IPS DF 6.9 (cell line): ENCODE data around the gene ZBTB3.
A peak's percentile ranks its signal among the peaks of the same experiment; 100 is the strongest.

Source experiments
- DNase-seq: peaks from one replicate; pipeline ENCODE4 v3.0.0-alpha.2; 2013; ENCODE audit warnings: low read depth, low spot score
- H3K27ac ChIP-seq: one replicate; pipeline ENCODE4 v1.5.1; 2013; ENCODE audit warnings: low read length, control low read depth
- H3K27me3 ChIP-seq: 2 replicates; pipeline ENCODE4 v1.6.1; 2013; ENCODE audit warnings: mild to moderate bottlenecking, low read length; ENCODE audit not compliant: control insufficient read depth, insufficient read depth
- H3K36me3 ChIP-seq: 2 replicates; pipeline ENCODE4 v1.6.1; 2013; ENCODE audit warnings: low read length; ENCODE audit not compliant: control insufficient read depth, insufficient read depth
- H3K4me1 ChIP-seq: 2 replicates; pipeline ENCODE4 v1.6.1; 2013; ENCODE audit warnings: low read length; ENCODE audit not compliant: control insufficient read depth, insufficient read depth
- H3K4me3 ChIP-seq: 2 replicates; pipeline ENCODE4 v1.5.1; 2013; ENCODE audit warnings: mild to moderate bottlenecking, low read length
- H3K9me3 ChIP-seq: 2 replicates; pipeline ENCODE4 v1.6.1; 2013; ENCODE audit warnings: low read length, inconsistent platforms; ENCODE audit not compliant: control insufficient read depth, insufficient read depth
- WGBS: extraction: QIAGEN DNeasy Blood & Tissue Kit; methylation state at CpG from one replicate; pipeline ENCODE4 v1.1.7; 2013; ENCODE audit warnings: mixed read lengths, missing lambda C conversion rate; ENCODE audit not compliant: insufficient read length, insufficient coverage; 5-methylcytosine and 5-hydroxymethylcytosine counted together

Gene ZBTB3

GRCh38 chr11:62728171-62728988 lies 25.6 kb downstream of the ZBTB3 start, which contains the start of gene TTC9C:
TTC9C (plus strand) TSS chr11:62728486; CDS start chr11:62728849, 363 bp downstream.
- Histone ChIP-seq H3K4me3 (peak within 1 kb of the TSS; percentile 79), H3K27me3 (no peaks in the 10 kb centered on the region), H3K36me3 (peaks cover 2% of the 10 kb centered on the region; the same call in 1 of the 2 replicates), H3K4me1 (no peaks in the 10 kb centered on the region; the same call in 1 of the 2 replicates), H3K27ac (no peak within 1 kb of the TSS), H3K9me3 (no peaks in the 10 kb centered on the region)
- no peak for DNase-seq
- no CpG with 5 or more reads among the region's 29 CpGs for whole genome bisulfite sequencing

GRCh38 chr11:62727872-62728170 lies 26.1 kb downstream of the ZBTB3 start:
- Histone ChIP-seq H3K9me3 (no peaks in the 10 kb centered on the region), H3K4me1 (no peaks in the 10 kb centered on the region; the same call in 1 of the 2 replicates), H3K27me3 (no peaks in the 10 kb centered on the region), H3K4me3 (peak overlapping the region; percentile 79; the same call in 1 of the 2 replicates), H3K36me3 (peaks cover 3% of the 10 kb centered on the region; the same call in 1 of the 2 replicates), H3K27ac (no peak overlapping the region)
- WGBS, result no CpG with 5 or more reads among the region's 20 CpGs
- peak; percentile 92 for DNase-seq

- no peaks in the 10 kb centered on the region; the same call in 1 of the 2 replicates for H3K4me1 ChIP-seq
- H3K27me3 ChIP-seq, result no peaks in the 10 kb centered on the region
- H3K36me3 ChIP-seq, result peaks cover 7% of the 10 kb centered on the region; the same call in 1 of the 2 replicates
- DNase-seq, result peak; percentile 92
- no peak within 1 kb of the TSS for H3K27ac ChIP-seq
- H3K4me3 ChIP-seq, result peak within 1 kb of the TSS; percentile 79
- no CpG with 5 or more reads among the region's 72 CpGs for WGBS
- no peaks in the 10 kb centered on the region for H3K9me3 ChIP-seq
Observed at GRCh38 chr11:62727165-62727871, 26.6 kb downstream of the ZBTB3 start, which contains the start of gene HNRNPUL2. HNRNPUL2 (minus strand) TSS chr11:62727457; CDS start chr11:62727156, 301 bp downstream.

GRCh38 chr11:62726915-62727164 lies 27.1 kb downstream of the ZBTB3 start:
- H3K27ac ChIP-seq, result no peak overlapping the region
- no peaks in the 10 kb centered on the region; the same call in 1 of the 2 replicates for H3K4me1 ChIP-seq
- no peak for DNase-seq
- peaks cover 12% of the 10 kb centered on the region for H3K36me3 ChIP-seq
- peak overlapping the region; percentile 46 for H3K4me3 ChIP-seq
- no peaks in the 10 kb centered on the region for H3K9me3 ChIP-seq
- whole genome bisulfite sequencing, result no CpG with 5 or more reads among the region's 37 CpGs
- H3K27me3 ChIP-seq, result no peaks in the 10 kb centered on the region

DNA sequence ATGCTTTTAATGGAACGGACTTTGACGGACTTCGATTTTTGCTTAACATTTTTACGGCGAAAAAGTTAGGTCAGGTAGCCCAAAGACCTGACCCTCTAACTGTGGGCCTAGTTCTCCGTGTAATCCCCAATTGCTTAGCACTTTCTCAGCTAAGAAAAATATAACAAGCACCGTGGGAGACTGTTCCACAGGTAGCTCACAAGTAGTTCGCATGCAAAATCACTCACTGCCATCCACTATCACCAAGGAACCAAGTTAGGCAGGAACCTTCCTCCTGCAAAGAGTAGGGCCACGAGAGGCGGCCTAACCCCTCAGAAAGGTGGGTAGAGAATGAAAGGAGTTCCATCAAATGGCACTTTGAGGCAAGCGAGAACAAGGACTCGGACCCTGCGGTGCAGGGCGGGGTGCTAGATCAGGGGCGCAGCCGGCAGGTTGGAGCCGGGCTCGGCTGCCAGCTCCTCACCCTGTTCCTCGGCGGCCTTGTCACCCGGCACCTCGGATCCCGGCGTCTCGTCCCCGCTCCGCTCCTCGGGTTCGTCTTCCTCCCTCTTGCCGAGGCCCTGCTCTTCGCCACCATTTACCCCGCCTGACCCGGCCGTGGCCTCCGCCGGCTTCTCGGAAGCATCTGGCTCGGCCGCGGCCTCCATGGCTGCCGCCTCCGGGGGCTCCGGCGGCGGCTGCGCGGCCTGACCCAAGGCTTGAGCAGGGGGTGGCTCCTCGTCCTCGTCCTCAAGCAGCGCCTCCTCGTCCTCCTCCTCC lies 27.6 kb downstream of the ZBTB3 start:
- no CpG with 5 or more reads among the region's 51 CpGs for WGBS
- peaks cover 13% of the 10 kb centered on the region for H3K36me3 ChIP-seq

DNA sequence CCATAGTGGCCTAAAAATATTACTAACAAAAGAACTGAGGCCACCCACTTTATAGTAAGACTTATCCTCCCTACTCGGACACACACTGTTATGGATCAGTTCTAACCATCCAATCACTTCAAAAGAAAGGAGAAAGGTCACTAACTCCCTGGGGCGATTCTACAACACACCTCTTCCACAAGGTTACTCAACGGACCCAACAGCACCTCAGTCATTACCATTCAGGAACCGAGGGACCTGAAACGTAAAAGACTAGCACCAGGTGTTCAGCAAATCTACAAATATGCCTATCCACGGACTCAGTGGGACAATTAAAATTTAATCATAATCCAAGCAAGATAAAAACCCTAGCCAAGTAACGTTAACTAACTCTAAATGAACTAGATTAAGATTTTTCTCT lies 28.3 kb downstream of the ZBTB3 start:
- WGBS, result no CpG with 5 or more reads among the region's 7 CpGs
- H3K9me3 ChIP-seq, result no peaks in the 10 kb centered on the region
- H3K27ac ChIP-seq, result no peak overlapping the region
- DNase-seq, result no peak
- peaks cover 17% of the 10 kb centered on the region for H3K36me3 ChIP-seq
- H3K27me3 ChIP-seq, result no peaks in the 10 kb centered on the region
- peak overlapping the region; percentile 46; the same call in 1 of the 2 replicates for H3K4me3 ChIP-seq
- H3K4me1 ChIP-seq, result no peaks in the 10 kb centered on the region; the same call in 1 of the 2 replicates

More for the DNA sequence above, 27.6 kb downstream of the ZBTB3 start:
- Histone ChIP-seq H3K9me3 (no peaks in the 10 kb centered on the region), H3K4me3 (peak overlapping the region; percentile 46), H3K27ac (no peak overlapping the region), H3K27me3 (no peaks in the 10 kb centered on the region), H3K4me1 (no peaks in the 10 kb centered on the region; the same call in 1 of the 2 replicates)
- no peak for DNase-seq

- Histone ChIP-seq H3K9me3 (no peaks in the 10 kb centered on the region), H3K27me3 (no peaks in the 10 kb centered on the region), H3K4me3 (no peak overlapping the region), H3K36me3 (peaks cover 24% of the 10 kb centered on the region), H3K4me1 (no peaks in the 10 kb centered on the region), H3K27ac (no peak overlapping the region)
- no peak for DNase-seq
- WGBS, result no CpG with 5 or more reads among the region's 8 CpGs
Observed at GRCh38 chr11:62724171-62724570, 29.8 kb downstream of the ZBTB3 start.

- no peaks in the 10 kb centered on the region for H3K9me3 ChIP-seq
- no peaks in the 10 kb centered on the region for H3K27me3 ChIP-seq
- H3K27ac ChIP-seq, result no peak overlapping the region
- peaks cover 25% of the 10 kb centered on the region for H3K36me3 ChIP-seq
- no peaks in the 10 kb centered on the region for H3K4me1 ChIP-seq
- no peak overlapping the region for H3K4me3 ChIP-seq
- DNase-seq, result no peak
- WGBS, result no CpG with 5 or more reads among the region's 7 CpGs
Observed at GRCh38 chr11:62721994-62722393, 32.0 kb downstream of the ZBTB3 start.

DNA sequence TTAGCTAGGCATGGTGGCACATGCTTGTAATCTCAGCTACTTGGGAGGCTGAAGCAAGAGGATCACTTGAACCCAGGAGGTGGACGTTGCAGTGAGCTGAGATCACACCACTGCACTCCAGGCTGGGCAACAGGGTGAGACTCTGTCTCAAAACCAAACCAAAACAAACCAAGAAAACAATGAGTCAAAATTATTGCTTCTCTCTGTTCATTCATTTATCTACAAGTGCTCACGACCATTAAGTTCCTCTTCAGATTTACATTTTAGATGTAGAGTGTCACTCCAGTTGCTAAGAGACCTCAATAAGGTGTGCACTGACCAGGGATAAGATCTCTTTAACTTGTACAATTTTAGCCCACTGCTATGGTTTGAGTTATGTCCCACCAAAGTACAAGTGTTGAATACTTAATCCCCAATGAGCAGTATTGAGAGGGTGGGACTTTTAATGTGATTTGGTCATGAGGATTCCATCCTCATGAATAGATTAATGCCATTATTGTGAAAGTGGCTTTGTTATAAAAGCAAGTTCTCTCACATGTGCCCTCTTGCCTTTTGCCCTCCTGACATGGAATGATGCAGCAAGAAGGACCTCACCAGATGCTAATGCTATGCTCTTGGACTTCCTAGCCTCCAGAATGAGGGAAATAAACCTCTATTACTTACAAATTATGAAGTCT lies 34.5 kb downstream of the ZBTB3 start:
- no peak overlapping the region for H3K4me3 ChIP-seq
- no peak for DNase-seq
- no peak overlapping the region for H3K27ac ChIP-seq
- no peaks in the 10 kb centered on the region for H3K9me3 ChIP-seq
- no peaks in the 10 kb centered on the region for H3K27me3 ChIP-seq
- no CpG with 5 or more reads among the region's 2 CpGs for WGBS
- peaks cover 34% of the 10 kb centered on the region for H3K36me3 ChIP-seq
- no peaks in the 10 kb centered on the region for H3K4me1 ChIP-seq

- Histone ChIP-seq H3K27me3 (no peaks in the 10 kb centered on the region), H3K9me3 (no peaks in the 10 kb centered on the region), H3K4me3 (no peak overlapping the region), H3K36me3 (peaks cover 27% of the 10 kb centered on the region), H3K27ac (no peak overlapping the region), H3K4me1 (no peaks in the 10 kb centered on the region)
- no peak for DNase-seq
- no CpG with 5 or more reads among the region's 11 CpGs for WGBS
Observed at GRCh38 chr11:62716816-62717215, 37.1 kb downstream of the ZBTB3 start.
